Measurements from ENCODE around the gene SLCO2B1.
A peak's percentile ranks its signal among the peaks of the same experiment; 100 is the strongest.
"Not testable (repeated sequence)": the region's sequence is repeated elsewhere in the genome, so short reads cannot be mapped to it uniquely, and the experiment has no call there.

Gene SLCO2B1

GRCh38 chr11:75150879-75151278 is at the start of gene SLCO2B1:
Gene SLCO2B1 (plus strand): TSS chr11:75151107. CDS start chr11:75151382, 275 bp downstream.
- DNase-seq (ENCODE audit: low read depth in 2 of 2): no peak

- no peak for DNase-seq (ENCODE audit: low read depth in 2 of 2)
Observed at GRCh38 chr11:75101424-75102128, 49.3 kb upstream of the SLCO2B1 start.

GRCh38 chr11:75103380-75104026 is 47.4 kb upstream of the SLCO2B1 start:
- DNase-seq (ENCODE audit: low read depth in 2 of 2): no peak

- DNase-seq (ENCODE audit: low read depth in 2 of 2): no peak
Observed at GRCh38 chr11:75105462-75105925, 45.4 kb upstream of the SLCO2B1 start.

- DNase-seq (ENCODE audit: low read depth in 2 of 2): not testable (repeated sequence)
Observed at GRCh38 chr11:75105967-75106681, 44.8 kb upstream of the SLCO2B1 start.

- DNase-seq (ENCODE audit: low read depth in 2 of 2): no peak
Observed at GRCh38 chr11:75107187-75107586, 43.7 kb upstream of the SLCO2B1 start.

GRCh38 chr11:75112200-75112599 is 38.7 kb upstream of the SLCO2B1 start:
- no peak for DNase-seq (ENCODE audit: low read depth in 2 of 2)

GRCh38 chr11:75113030-75113429 is 37.9 kb upstream of the SLCO2B1 start:
- no peak for DNase-seq (ENCODE audit: low read depth in 2 of 2)

GRCh38 chr11:75114465-75114864 is 36.4 kb upstream of the SLCO2B1 start:
- no peak for DNase-seq (ENCODE audit: low read depth in 2 of 2)

- no peak for DNase-seq (ENCODE audit: low read depth in 2 of 2)
Observed at GRCh38 chr11:75118577-75118976, 32.3 kb upstream of the SLCO2B1 start.

GRCh38 chr11:75126564-75126963 is 24.3 kb upstream of the SLCO2B1 start:
- no peak for DNase-seq (ENCODE audit: low read depth in 2 of 2)

- no peak for DNase-seq (ENCODE audit: low read depth in 2 of 2)
Observed at GRCh38 chr11:75132080-75132479, 18.8 kb upstream of the SLCO2B1 start.

- DNase-seq (ENCODE audit: low read depth in 2 of 2): no peak
Observed at GRCh38 chr11:75133976-75134375, 16.9 kb upstream of the SLCO2B1 start.

- no peak for DNase-seq (ENCODE audit: low read depth in 2 of 2)
Observed at GRCh38 chr11:75135021-75135650, 15.8 kb upstream of the SLCO2B1 start.

GRCh38 chr11:75135651-75136050 is 15.3 kb upstream of the SLCO2B1 start:
- no peak for DNase-seq (ENCODE audit: low read depth in 2 of 2)

GRCh38 chr11:75140269-75141138 is 10.4 kb upstream of the SLCO2B1 start:
- peak; percentile 50 to 79 for DNase-seq (ENCODE audit: low read depth in 2 of 2)

GRCh38 chr11:75141166-75141565 is 9.7 kb upstream of the SLCO2B1 start:
- no peak for DNase-seq (ENCODE audit: low read depth in 2 of 2)

- DNase-seq (ENCODE audit: low read depth in 2 of 2): peak; percentile 57 to 67
Observed at GRCh38 chr11:75142714-75143419, 8.0 kb upstream of the SLCO2B1 start.

- DNase-seq (ENCODE audit: low read depth in 2 of 2): no peak
Observed at GRCh38 chr11:75143420-75143731, 7.5 kb upstream of the SLCO2B1 start.

- DNase-seq (ENCODE audit: low read depth in 2 of 2): no peak
Observed at GRCh38 chr11:75144716-75145014, 6.2 kb upstream of the SLCO2B1 start.

All from stimulated activated CD4-positive, alpha-beta T cell treated with anti-CD3 and anti-CD28 coated beads, Interleukin-12 subunit alpha, Interleukin-12 subunit beta, amount 100 ng/mL, for 24 hours (primary cell).